ENCODE data around the gene DCAKD. TPM values are rescaled to one million over a fixed set of nuclear protein-coding genes. Genes with fewer than 3 reads are reported as not detected.

The DCAKD gene
- total RNA-seq, 1 experiment from 2014 or later, result 31.9 TPM

DNA sequence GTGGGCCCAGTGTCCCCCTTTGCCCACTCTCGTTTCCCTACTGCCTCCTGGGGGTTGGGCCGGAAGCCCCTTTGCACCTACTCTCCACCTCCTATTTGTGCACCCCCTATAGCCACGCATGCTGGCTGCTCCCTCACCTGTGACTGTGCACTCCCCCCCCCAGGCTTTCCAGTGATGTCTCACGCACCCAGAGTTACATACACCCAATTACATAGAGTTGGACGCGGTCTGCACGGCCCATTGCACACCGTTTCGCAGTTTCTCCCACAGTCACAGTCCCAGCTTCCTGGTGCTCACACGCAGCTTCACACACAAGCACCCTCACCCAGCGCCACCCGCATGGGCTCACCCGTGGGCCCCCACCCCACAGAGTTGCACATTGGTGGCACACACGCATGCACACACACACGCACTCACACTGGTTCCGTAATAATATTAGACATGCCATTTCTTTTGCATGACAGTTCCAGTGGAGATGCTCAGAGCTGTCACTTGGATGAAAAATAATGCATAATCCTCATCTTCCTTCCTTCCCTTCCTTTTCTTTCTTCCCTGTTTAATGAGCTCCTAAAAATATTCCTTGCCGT is 61.8 kb downstream of the DCAKD start (continued):
- TF ChIP-seq TCF7L2 (IDR thresholded peaks at IDR 0.05; ENCODE audit: borderline replicate concordance, extremely low read depth, insufficient read depth, insufficient read length) (no peak), SRF (IDR thresholded peaks at IDR 0.05; ENCODE audit: low read depth) (no peak), SIN3A (IDR thresholded peaks at IDR 0.05; ENCODE audit: low read depth) (no peak), POLR2A (IDR thresholded peaks at IDR 0.05; ENCODE audit: borderline replicate concordance, extremely low read depth, insufficient read depth, insufficient read length) (no peak)
- TF ChIP-seq, protein P1, sequence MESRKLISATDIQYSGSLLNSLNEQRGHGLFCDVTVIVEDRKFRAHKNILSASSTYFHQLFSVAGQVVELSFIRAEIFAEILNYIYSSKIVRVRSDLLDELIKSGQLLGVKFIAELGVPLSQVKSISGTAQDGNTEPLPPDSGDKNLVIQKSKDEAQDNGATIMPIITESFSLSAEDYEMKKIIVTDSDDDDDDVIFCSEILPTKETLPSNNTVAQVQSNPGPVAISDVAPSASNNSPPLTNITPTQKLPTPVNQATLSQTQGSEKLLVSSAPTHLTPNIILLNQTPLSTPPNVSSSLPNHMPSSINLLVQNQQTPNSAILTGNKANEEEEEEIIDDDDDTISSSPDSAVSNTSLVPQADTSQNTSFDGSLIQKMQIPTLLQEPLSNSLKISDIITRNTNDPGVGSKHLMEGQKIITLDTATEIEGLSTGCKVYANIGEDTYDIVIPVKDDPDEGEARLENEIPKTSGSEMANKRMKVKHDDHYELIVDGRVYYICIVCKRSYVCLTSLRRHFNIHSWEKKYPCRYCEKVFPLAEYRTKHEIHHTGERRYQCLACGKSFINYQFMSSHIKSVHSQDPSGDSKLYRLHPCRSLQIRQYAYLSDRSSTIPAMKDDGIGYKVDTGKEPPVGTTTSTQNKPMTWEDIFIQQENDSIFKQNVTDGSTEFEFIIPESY (IDR thresholded peaks at IDR 0.05; ENCODE audit: extremely low read depth, insufficient replicate concordance, low read length), result no peak

DNA sequence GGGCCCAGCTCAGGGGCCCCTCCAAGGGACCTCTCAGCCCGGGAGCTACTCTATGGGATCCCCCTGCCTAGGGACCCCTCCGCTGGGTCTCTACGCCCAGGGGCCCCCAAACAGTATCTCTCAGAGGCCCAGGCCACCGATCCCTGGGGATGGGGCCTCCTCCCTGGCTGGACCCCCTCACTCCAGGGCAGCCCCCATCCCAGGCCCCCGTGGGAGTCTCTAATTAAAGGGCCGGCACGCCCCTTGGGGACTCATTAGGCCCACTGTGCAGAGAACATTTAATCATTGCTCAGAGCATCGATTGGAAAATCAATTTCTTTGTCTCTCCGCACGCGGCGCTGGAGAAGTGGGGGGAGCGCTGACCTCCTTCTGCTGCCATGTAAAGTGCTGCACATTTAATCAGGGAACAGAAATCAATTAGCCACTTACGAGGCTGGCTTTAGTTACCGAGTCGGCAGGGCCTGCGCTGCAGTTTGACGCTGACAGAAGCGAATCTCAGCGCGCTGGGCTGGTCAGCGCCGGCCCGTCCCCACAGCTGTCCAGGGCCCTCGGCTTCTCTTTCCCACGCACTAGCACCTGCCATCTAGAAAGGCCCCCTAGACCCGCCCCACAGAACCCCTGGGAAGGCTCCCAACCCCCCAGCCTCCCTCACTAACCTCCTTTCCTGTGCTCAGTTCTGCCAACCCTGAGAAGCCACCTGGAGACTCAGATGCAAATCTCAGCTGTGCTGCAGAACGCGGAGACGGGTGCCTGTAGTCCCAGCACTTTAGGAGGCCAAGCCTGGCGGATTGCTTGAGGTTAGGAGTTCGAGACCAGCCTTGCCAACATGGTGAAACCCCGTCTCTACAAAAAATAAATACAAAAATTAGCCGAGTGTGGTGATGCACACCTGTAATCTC is 63.1 kb downstream of the DCAKD start:
- intact Hi-C loops (cut with micrococcal nuclease), result no loop called here
- Histone ChIP-seq H3K9me2 (ENCODE audit: insufficient read depth) (no peaks in the 10 kb centered on the region), H3K4me2 (ENCODE audit: low read length) (no peak overlapping the region), H3K9me3 (ENCODE audit: control insufficient read depth in 1 of 2, insufficient read depth in 1 of 2, low read depth in 1 of 2, low read length in 2 of 2) (no peaks in the 10 kb centered on the region), H3K4me3 (replicated peaks in 1 of 2; ENCODE audit: low read depth in 1 of 2, low read length in 2 of 2) (no peak overlapping the region), H3K79me2 (ENCODE audit: insufficient read depth, low read length) (no peaks in the 10 kb centered on the region), H3K36me3 (ENCODE audit: control insufficient read depth in 1 of 2, insufficient read depth in 2 of 2, low read length in 2 of 2) (no peaks in the 10 kb centered on the region), H3K4me1 (ENCODE audit: control insufficient read depth in 1 of 2, insufficient read depth in 2 of 2, low read length in 2 of 2) (no peaks in the 10 kb centered on the region), H3K27me3 (ENCODE audit: insufficient read depth, low read length) (peaks cover 3% of the 10 kb centered on the region), H2AFZ (ENCODE audit: low read depth, low read length, poor library complexity, severe bottlenecking) (no peak overlapping the region), H3K27ac (ENCODE audit: low read depth, low read length) (no peak overlapping the region), H4K20me1 (ENCODE audit: insufficient read depth) (no peaks in the 10 kb centered on the region), H3K9ac (ENCODE audit: low read length) (no peak overlapping the region)
- BruUV-seq (replicated peaks), result no TSS peak
- POLR2A ChIA-PET, result no interaction called here
- TF ChIP-seq SRF (IDR thresholded peaks at IDR 0.05; ENCODE audit: low read depth) (no peak), YY1 (IDR thresholded peaks at IDR 0.05; ENCODE audit: extremely low read depth, insufficient replicate concordance, low read depth, low read length) (no peak), RAD21 (IDR thresholded peaks at IDR 0.05; ENCODE audit: low read depth) (no peak), CBX3 (IDR thresholded peaks at IDR 0.05; ENCODE audit: low read depth) (no peak), ZNF274 (IDR thresholded peaks at IDR 0.05; ENCODE audit: low read depth, low read length) (no peak), EZH2phosphoT487 (IDR thresholded peaks at IDR 0.05; ENCODE audit: borderline replicate concordance) (no peak), TCF7L2 (IDR thresholded peaks at IDR 0.05; ENCODE audit: borderline replicate concordance, extremely low read depth, insufficient read depth, insufficient read length) (no peak), SIN3A (IDR thresholded peaks at IDR 0.05; ENCODE audit: low read depth) (no peak), ELF1 (IDR thresholded peaks at IDR 0.05; ENCODE audit: borderline replicate concordance, low read depth) (no peak), EGR1 (IDR thresholded peaks at IDR 0.05; ENCODE audit: low read depth) (no peak)
- TF ChIP-seq, protein P2, sequence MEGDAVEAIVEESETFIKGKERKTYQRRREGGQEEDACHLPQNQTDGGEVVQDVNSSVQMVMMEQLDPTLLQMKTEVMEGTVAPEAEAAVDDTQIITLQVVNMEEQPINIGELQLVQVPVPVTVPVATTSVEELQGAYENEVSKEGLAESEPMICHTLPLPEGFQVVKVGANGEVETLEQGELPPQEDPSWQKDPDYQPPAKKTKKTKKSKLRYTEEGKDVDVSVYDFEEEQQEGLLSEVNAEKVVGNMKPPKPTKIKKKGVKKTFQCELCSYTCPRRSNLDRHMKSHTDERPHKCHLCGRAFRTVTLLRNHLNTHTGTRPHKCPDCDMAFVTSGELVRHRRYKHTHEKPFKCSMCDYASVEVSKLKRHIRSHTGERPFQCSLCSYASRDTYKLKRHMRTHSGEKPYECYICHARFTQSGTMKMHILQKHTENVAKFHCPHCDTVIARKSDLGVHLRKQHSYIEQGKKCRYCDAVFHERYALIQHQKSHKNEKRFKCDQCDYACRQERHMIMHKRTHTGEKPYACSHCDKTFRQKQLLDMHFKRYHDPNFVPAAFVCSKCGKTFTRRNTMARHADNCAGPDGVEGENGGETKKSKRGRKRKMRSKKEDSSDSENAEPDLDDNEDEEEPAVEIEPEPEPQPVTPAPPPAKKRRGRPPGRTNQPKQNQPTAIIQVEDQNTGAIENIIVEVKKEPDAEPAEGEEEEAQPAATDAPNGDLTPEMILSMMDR (IDR thresholded peaks at IDR 0.05 in 2 of 3, conservative IDR thresholded peaks at IDR 0.05 in 1 of 3; ENCODE audit: borderline replicate concordance in 1 of 3, insufficient read depth in 1 of 3, low read depth in 2 of 3, low read length in 2 of 3), result no peak
- TF ChIP-seq, protein P3, sequence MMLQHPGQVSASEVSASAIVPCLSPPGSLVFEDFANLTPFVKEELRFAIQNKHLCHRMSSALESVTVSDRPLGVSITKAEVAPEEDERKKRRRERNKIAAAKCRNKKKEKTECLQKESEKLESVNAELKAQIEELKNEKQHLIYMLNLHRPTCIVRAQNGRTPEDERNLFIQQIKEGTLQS (IDR thresholded peaks at IDR 0.05), result no peak
- CTCF ChIA-PET, result no interaction called here
- DNase-seq (ENCODE audit: low read depth, low spot score) (no peak), ATAC-seq (no peak)
- RAD21 ChIA-PET (ENCODE audit: low non-redundant PET in 1 of 2, low total read pairs in 2 of 2, uncharacterized antibody in 2 of 2, unreplicated experiment in 2 of 2), result no interaction called here
